ENCODE data around the gene SLC9A9.
"Not testable (repeated sequence)": the region's sequence is repeated elsewhere in the genome, so short reads cannot be mapped to it uniquely, and the experiment has no call there.

SLC9A9 gene

GRCh38 chr3:143302638-143303171 is 545.6 kb downstream of the SLC9A9 start:
- no peak for DNase-seq

DNA sequence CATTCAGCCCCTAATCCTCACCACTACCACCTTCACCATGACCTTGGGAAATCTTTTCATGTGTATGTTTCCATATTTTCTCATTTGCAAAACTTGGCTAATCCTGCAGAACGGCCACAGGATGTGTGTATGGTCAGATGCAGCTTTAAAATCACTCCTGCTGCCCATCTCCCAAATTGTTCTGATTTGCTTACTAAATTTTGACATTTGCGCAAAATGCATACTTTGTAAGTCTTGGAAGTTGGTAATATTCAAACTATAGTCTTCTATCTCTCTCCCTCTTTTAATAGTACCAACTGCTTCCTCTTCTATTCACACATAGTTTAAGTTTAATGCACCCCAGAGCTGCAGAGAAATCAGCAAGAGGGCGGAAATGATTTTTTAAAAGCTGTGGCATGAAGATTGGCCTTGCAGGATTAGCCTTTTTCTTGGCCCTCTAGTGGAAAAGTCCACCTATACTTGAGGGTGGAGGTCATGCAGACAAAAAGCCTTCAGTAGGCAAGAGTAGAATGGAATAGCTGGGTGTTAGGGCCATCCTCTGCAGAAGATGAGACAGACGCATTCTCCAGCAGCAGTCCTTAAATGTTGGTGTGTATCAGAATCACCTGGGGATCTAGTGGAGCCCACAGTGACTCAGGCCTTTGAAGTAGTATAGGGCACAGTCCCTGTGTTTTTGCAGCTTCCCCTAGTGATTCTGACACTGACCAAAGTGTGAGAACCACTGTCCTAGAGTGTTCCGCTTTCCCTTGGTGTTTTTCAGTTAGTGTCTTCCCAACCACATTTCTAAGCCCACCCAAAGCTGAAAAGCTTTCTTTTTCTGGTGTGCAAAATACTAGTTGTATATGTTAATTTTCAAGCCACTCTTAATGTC is 547.0 kb downstream of the SLC9A9 start:
- no peak for DNase-seq

DNA sequence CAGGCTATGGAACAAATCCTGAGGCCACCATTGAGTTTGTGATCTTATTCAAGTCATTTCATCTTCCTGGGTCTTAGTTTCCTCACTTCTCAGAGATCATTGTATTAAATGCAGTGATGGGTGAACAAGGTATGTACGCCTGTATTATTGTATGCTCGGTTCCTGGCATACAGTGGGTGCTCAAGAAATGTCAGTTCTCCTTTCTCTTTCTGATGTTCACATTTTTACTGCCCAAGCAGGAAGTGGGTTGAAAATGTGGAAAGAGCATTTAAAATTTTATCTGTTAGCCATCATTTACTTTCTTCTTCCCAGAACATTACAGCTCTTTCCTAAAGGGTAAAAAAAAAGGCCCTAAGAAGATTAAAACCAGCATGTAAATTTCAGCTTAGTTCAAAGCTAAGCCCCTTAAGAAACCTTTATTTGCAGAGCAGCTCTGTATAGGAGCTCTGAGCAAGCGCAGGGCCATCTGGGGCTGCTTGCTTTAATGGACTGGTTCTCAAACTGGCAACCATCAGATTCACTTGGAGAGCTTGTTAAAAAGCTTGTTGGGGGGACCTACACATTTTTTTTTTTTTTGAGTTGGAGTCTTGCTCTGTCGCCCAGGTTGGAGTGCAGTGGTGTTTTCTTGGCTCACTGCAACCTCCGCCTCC is 549.3 kb downstream of the SLC9A9 start:
- no peak for DNase-seq

GRCh38 chr3:143298380-143298779 is 549.9 kb downstream of the SLC9A9 start:
- DNase-seq: no peak

- no peak for DNase-seq
Observed at GRCh38 chr3:143295201-143296080, 552.8 kb downstream of the SLC9A9 start.

DNA sequence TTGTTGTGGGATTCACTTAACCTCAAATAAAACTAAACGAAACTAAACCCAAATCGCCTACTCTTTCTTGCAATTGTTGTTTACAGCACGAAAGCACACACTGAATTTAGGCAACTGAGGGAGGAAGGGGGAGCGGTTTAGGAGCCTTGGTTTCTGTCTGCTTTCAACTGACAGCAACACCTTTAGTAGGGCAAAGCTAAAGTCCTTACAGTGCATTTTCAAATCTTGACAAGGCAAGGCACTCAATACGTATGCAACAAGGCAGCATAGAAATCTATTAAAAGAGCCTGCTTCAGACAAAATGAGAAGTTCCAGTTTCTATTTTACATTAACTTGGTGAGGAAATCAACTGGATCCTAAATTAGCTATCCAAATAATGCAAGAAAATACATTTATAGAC is 554.1 kb downstream of the SLC9A9 start:
- no peak for DNase-seq

DNA sequence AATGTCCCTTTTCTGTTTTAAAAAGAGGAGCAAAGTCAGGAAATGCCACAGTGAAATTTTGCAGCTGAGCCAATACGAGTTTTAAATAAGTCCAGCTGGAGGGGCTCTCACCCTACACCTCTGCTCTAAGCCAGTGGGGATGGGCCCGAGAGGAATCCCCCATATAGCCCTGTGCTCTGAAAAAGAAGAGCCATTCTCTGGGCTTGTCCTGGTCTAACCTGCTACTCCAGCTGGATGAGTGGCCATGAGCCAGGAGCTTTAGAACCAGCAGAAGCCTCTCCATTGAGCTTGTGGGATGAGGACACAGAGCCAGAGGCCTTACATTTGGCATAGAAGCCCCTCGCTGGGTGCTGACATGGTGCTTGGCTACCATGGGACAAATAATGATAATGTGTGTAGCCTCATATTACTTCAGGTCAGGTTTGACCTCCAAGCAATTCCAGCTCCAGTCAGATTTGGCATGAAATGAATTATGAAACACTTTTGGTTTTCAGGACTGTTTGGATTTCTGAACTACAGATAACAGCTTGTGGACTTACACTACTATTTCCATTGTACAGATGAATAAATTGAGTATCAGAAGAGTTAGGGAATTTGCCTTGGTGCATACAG is 556.3 kb downstream of the SLC9A9 start:
- DNase-seq: no peak

- no peak for DNase-seq
Observed at GRCh38 chr3:143288944-143289343, 559.3 kb downstream of the SLC9A9 start.

DNA sequence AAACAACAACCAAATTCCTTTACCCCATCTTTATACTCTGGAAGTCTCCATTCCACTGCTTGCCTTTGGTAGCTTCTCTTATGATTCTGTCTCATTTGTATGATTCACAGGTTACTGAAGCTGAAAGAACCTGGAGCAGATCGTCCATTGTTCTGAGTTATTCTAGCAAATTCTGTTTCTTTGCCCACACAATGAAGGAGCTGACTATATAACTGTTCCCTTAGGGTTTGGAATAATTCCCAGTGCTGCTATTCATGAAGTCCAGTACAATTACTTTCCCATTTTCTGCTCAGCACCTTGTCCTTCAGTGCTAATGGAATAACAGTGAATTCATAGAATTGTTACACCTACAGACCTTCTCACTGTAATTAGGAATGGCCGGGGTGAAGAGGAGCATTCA is 560.9 kb downstream of the SLC9A9 start:
- DNase-seq: no peak

DNA sequence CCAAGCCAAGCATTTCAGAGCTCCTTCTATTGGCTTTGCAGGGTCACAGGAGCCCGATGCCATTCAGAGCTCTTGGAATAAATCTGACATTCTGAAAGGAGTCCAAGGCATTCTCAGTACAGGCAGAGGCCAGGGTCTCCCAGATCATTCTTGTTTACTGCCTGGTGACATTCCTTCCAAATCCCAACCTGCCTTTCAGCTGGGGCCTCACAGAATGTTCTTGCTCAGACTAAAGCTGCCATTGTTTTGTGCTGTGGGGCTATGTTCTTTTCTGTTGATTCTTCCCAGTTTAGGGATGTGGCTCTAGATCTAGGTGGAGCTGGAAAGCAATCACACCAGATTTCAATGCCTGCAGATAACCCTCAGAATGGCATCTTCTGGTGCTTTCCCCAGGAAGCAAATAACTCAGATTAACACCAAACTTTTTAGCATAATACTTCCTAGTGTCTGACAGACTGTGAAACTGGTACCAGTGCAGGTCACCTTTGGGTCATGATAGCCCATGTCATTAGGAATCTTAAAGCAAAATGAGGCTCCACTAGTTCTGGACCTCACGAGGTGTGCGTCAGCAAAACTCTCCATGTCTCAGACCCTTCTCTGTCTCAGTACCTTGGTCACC is 561.8 kb downstream of the SLC9A9 start:
- no peak for DNase-seq

DNA sequence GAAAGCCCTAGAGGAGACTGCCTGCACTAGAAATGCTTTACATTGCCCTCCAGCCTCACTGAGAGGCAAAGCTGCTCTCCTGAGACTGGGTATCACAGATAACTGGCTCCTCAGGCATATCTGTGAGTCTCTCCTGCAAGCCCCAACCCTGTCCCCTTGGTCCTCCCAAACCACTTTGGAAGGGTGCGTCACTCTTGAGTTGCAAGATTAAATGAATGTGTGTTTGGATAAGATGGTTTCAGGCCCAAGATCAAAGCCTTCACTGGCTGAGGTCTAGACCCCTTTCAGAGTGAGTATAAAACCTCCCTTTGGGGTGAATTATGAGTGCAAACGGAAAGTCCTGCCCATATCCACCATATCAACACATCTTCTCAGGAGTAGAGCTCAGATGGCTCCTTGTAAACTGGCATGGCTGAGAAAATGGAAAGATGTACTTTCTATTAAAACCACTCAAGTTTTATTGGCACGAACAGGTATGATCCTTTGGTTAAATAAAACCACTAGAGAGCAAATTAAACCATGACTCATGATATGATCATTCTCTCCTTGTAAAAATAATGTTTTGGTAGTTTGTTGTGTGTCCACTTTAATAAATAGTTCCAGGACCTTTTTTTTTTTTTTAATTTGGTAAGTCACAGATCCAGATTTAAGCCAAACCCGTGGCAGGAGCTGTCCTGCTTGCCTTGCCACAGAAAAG is 564.7 kb downstream of the SLC9A9 start:
- no peak for DNase-seq

GRCh38 chr3:143280984-143281383 is 567.3 kb downstream of the SLC9A9 start:
- DNase-seq: no peak

DNA sequence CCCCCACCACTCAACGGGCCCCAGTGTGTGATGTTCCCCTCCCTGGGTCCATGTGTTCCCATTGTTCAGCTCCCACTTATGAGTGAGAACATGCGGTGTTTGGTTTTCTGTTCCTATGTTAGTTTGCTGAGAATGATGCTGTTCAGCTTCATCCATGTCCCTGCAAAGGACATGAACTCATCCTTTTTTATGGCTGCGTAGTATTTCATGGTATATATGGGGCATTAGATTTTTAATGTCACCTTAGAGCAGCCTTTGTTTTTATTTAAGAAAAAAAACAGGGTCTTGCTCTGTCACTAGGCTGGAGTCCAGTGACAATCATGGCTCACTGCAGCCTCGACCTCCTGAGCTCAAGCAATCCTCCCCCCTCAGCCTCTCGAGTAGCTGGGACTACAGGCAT is 568.7 kb downstream of the SLC9A9 start:
- not testable (repeated sequence) for DNase-seq

DNA sequence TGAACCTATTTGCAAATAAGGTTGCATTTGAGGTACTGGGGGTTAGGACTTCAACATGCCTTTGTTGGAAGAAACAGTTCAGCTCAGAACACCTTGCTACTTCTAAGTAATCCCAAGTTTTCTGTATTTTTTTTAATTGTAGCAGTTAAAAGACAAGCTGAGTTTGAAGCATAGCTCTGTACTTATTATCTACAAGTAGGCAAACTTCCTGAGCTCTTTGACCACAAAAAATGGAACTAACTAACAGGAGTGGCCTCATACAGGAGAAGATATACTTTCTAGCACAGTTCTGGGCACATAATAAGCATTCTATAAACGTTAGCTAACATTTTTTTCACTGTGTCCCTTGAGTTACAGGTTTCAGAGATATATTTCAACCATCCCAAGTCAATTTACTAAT is 569.5 kb downstream of the SLC9A9 start:
- no peak for DNase-seq

GRCh38 chr3:143277531-143277930 is 570.7 kb downstream of the SLC9A9 start:
- DNase-seq: no peak

DNA sequence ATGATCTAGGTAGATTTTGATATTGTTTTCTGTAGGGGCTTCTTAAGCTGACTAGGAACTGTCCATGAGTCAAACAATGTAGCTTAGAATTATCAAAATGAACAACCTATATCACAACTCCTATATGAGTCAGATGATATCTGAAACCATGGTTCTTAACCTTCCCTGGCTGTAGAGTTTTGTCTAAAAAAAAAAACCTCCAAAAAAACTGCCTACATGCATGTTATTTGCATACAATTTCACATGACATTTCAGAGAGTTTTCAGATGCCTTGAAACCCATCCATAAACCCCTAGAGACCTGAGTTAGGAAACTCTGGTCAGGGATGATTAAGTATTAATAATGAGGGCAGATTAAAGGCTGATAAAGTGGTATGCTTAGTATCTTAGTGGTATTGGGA is 571.7 kb downstream of the SLC9A9 start:
- DNase-seq: no peak

DNA sequence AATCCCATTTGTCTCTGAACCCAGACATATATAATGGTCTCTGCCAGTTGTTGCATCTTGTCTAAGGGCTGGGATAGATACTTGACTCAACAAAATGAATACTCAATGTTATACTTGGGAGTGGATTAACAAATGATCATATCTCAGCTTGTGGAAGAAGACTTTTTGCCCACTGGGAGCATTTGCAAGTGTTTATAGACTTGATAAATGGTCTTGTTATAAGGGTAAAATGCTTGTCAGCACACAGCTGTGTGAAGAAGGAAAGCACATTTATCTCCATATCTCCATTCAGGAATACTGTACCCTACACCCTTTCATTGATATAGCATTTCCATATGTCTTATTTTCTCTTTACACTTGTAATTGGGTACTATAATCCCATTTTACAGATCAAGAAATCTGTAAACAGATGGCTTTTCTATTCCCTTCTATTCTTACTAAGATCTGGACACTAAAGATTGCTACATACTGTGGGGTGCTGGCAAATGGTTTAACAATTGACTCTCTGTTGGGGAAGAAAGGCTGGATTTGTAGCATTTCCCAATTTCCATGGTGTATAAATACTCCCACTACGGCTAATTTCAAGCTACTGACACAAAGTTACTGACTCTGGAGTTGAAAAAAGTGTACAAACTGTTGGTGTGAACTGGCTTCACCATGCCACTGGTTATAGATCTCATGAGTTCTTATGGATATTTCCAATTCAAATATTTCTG is 574.1 kb downstream of the SLC9A9 start:
- DNase-seq: no peak

DNA sequence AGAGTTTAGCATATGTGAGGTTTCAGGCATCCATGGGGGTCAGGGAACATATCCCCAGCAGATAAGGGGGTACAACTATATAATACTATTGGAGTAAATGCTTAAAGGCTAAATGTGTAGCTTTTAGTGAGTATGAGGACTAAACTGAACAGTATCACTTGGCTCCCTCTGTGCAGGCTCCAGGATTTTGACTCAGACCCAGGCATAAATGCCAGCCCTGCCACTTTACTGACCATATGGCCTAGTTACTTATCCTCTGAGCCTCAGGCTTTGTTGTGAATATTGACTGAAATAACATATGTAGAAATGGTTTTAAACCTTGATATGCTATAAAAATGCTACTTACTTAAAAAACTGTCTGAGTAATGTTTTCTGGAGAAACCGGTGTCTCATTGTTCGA is 577.1 kb downstream of the SLC9A9 start:
- DNase-seq: no peak

DNA sequence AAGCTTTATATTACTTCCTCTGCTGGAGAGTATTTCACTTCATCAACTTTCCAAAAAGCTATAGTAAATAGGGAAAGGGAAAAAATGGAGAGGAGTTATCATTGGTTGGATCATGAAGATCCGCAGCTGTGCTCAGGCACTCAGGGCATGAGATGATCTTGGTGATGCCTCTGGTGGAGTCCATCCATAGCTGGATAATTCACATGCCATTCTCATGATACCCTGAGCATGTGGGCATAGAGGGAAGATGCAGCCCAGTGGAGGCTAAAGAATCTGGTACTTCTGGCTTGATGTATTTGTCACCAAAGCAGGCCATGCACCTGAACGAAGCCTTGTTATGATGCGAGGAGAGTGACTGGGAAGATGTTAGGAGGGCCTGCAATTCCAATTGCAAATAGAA is 578.5 kb downstream of the SLC9A9 start:
- DNase-seq: no peak

- DNase-seq: no peak
Observed at GRCh38 chr3:143267989-143268388, 580.3 kb downstream of the SLC9A9 start.

GRCh38 chr3:143266927-143267326 is 581.3 kb downstream of the SLC9A9 start:
- no peak for DNase-seq

Measured in NCI-H1092 (cell line).